Astrocyte of the cerebellum (primary cell): ENCODE data around the gene SEC61B.

Experiments used
- DNase-seq: peaks from one replicate; pipeline ENCODE4 v3.0.0-alpha.2; 2011; ENCODE audit warnings: low read depth
- H3K4me3 ChIP-seq: 2 replicates; pipeline ENCODE4 v1.5.1; 2011; ENCODE audit warnings: mild to moderate bottlenecking, low read depth, low read length, moderate library complexity
- CTCF ChIP-seq: IDR thresholded peaks from 2 replicates; pipeline ENCODE4 v1.5.1; 2012; ENCODE audit warnings: low read length, low read depth, moderate library complexity, mild to moderate bottlenecking; ENCODE audit errors: missing control alignments
- in situ Hi-C: cut with HindIII; loops from 2 replicates; pipeline ENCODE4 v1.10.0; 2017; ENCODE audit warnings: low sequenced_read_pairs

Gene SEC61B

GRCh38 chr9:99184475-99185347 lies 37.4 kb upstream of the SEC61B start:
- in situ Hi-C loops, result no loop called here
- peak overlapping the region; percentile 25 for H3K4me3 ChIP-seq
- peak; percentile 97 for TF ChIP-seq CTCF

GRCh38 chr9:99185348-99185632 lies 36.8 kb upstream of the SEC61B start:
- TF ChIP-seq CTCF, result no peak
- in situ Hi-C loops, result no loop called here
- no peak for DNase-seq
- H3K4me3 ChIP-seq, result no peak overlapping the region

More at GRCh38 chr9:99184475-99185347, 37.4 kb upstream of the SEC61B start:
- peak; percentile 88 for DNase-seq

GRCh38 chr9:99185934-99186333 lies 36.1 kb upstream of the SEC61B start:
- no peak for DNase-seq
- TF ChIP-seq CTCF, result no peak
- in situ Hi-C loops, result no loop called here
- H3K4me3 ChIP-seq, result no peak overlapping the region

GRCh38 chr9:99187311-99187710 lies 34.8 kb upstream of the SEC61B start:
- no peak for TF ChIP-seq CTCF
- in situ Hi-C loops, result no loop called here
- no peak for DNase-seq
- no peak overlapping the region for H3K4me3 ChIP-seq

GRCh38 chr9:99189186-99189585 lies 32.9 kb upstream of the SEC61B start:
- H3K4me3 ChIP-seq, result no peak overlapping the region
- no peak for DNase-seq
- TF ChIP-seq CTCF, result no peak
- in situ Hi-C loops, result no loop called here

- TF ChIP-seq CTCF, result no peak
- no peak for DNase-seq
- H3K4me3 ChIP-seq, result no peak overlapping the region
- in situ Hi-C loops, result no loop called here
These were observed 32.0 kb upstream of the SEC61B start for GRCh38 chr9:99189887-99190596.
